Amniotic stem cell (primary cell): Measurements from ENCODE around the gene LTBP1.
"Not testable (repeated sequence)": the region's sequence is repeated elsewhere in the genome, so short reads cannot be mapped to it uniquely, and the experiment has no call there.

ENCODE experiments used
- DNase-seq: peaks from one replicate; lab custom pipeline; 2025; lab: John Stamatoyannopoulos, UW

LTBP1 gene

DNA sequence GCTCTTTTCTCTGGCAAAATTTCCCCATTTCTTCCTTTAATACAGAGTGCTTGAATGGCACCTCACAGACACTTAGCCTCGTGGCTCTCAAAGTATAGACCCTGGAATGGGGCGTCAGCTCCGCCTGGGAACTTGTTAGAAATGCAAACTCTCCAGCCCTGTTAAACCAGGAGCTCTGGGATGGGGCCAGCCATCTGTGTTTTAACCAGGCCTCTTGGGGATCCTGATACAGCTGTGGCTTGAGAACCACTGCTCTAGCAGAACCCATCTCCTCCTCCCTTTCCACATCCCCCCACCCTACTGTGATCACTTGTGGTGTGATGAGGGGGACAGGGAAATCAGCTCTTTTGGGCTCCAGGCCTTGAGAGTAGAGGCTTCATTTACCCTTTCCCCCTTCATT is 15.9 kb downstream of the LTBP1 start:
- DNase-seq: no peak

DNA sequence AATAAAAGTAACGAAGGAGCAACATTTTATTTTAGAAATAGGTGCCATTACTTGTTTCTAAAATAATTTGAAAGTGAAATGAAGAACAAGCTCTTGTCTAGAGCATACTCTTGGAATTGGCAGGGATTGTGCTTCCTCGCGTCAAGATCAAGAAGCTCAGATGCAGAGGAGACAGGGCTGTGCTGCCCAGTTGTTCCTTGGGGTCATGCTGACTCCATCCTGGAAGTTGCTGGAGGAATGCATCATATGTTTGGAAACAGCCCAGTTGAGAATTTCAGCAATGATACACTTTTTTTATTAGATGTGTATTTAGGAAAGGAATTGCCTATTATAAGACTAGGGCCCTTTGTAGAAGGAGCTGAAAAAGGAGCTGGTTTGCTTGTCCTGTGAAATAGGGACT is 17.2 kb downstream of the LTBP1 start:
- DNase-seq: no peak

DNA sequence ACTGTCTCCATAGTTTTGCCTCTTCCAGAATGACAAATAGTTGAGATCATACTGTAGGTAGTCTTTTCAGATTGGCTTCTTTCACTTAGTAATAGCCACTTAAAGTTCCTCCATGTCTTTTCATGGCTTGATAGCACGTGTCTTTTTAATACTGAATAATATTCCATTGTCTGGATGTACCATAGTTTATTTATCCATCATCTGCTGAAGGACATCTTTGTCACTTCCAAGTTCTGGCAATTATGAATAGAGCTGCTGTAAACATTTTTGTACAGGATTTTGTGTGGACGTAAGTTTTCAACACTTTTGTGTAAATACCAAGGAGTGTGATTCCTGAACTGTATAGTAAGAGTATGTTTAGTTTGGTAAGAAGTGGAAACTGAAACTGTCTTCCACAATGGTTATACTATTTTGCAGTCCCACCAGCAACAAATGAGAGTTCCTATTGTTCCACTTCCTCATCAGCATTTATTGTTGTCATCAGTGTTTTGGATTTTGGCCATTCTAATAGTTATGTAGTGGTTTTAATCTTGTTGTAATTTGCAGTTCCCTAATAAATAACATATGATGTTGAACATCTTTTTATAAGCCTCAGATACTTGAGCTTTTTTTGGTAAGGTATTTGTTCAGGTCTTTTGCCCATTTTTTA is 18.9 kb downstream of the LTBP1 start:
- no peak for DNase-seq

DNA sequence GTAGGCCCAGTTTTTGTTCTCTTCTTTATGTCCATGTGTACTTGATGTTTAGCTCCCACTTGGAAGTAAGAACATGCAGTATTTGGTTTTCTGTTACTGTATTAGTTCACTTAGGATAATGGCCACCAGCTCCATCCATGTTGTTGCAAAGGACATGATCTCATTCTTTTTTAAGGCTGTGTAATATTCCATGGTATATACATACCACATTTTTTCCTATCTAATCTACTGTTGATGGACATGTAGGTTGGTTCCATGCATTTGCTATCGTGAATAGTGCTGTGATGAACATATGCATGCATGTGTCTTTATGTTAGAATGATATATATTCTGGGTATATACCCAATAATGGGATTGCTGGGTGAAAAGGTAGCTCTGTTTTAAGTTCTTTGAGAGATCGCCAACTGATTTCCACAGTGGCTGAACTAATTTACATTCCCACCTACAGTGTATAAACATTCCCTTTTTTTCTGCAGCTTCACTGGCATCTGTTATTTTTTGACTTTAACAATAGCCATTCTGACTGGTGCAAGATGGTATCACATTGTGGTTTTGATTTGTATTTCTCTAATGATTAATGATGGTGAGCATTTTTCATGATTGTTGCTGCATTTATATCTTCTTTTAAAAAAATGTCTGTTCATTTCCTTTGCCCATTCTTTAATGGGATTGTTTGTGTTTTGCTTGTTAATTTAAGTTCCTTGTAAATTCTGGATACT is 22.9 kb downstream of the LTBP1 start:
- DNase-seq: no peak

GRCh38 chr2:32973772-32974171 is 27.0 kb downstream of the LTBP1 start:
- DNase-seq: not testable (repeated sequence)

DNA sequence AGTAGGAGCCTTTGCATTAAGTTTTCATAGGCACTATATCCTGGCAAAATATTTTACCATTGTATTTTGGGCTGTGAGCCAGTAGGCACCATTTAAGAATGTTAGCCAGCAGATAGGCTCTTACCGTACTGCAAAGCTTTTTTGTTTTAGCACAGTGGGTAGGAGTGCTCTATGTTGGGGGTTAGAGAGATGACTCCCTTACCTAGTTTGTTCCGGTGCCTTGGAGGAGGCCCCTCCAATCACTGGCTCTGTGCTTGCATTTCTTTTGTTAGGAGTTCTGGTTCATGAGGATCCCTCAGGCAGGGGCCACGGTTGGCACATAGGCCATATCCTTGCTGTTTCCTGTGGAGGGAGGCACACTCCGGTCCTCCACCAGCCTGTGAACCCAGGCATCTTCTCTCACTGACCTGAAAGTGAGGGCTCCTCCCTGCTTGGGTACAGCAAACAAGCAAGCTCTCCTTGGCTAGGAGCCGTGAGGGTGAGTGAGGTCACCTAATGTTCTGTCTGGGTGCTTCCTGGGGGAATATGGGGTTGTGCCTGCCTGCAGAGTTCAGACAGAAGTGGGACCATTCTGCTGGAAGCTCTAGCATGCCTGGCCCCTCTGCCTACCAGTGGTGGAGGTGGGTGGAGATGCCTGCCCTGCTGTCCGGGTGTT is 29.8 kb downstream of the LTBP1 start:
- DNase-seq: no peak

- no peak for DNase-seq
Measured at GRCh38 chr2:32977228-32977758, 30.5 kb downstream of the LTBP1 start.

DNA sequence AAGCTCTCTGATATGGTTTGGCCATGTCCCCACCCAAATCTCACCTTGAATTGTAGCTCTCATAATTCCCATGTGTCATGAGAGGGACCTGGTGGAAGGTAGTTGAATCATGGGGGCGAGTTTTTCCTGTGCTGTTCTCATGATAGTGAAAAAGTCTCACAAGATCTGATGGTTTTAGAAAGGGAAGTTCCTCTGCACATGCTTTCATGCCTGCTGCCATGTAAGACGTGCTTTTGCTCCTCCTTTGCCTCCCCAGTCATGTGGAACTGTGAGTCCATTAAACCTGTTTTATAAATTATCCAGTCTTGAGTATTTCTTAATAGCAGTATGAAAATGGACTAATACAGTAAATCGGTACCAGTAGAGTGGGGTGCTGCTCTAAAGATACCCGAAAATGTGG is 34.9 kb downstream of the LTBP1 start:
- DNase-seq: no peak

- not testable (repeated sequence) for DNase-seq
Measured at GRCh38 chr2:32983193-32983924, 36.6 kb downstream of the LTBP1 start.

DNA sequence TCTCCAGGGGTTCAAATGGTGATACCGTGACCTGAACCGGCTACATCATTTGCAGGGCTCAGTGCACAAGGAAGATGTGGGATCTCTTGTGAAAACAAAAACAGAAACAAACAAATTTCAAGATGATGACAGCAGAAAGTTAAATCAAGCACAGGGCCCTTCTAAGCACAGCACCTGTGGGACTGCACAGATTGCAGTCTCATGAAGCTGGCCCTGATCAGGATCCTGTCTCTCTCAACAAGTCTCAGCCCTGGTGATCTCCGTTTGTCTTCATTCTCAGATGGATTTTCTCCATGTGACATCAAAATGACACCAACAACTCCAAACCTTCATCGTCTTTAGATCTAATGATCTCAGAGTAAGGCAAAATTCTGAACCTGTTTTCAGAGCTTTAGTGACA is 39.7 kb downstream of the LTBP1 start:
- no peak for DNase-seq

DNA sequence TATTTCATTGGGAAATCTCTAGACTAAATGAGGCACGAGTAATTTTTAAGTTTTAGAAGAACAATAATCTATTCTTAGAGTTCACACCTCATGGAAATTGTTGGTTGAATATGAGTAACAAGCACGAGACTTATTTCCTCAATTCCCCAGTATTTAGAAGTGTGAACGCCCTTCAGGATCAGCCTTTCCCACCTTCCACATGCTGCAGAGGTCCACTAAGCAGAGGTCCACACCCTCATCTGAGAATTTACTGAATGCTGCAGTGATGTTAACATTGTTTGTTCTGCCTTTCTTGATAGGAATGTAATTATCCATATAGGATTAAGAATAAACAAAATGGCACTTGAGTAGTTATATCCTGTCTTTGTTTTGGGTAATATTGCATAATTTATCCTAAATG is 41.8 kb downstream of the LTBP1 start:
- DNase-seq: no peak

DNA sequence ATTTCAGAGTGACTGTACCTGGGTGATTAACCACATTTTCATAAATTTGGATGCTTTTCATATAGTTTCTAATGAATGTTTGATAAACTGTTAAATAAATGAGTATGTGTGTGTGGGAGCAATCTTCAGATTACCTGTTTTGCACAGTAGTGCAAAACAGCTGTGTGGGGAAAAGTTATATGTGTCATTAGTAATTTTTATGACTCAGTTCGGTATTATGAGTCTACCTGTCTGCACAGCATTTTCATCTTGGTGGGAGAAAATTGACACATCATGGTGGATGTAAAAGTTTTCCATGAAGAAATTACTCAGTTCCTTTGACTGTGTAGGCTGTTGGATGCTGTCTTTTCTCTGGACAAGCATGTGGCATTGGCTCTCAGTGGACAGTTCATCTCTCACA is 43.8 kb downstream of the LTBP1 start:
- DNase-seq: no peak

- no peak for DNase-seq
Measured at GRCh38 chr2:32991091-32991845, 44.5 kb downstream of the LTBP1 start.

- no peak for DNase-seq
Measured at GRCh38 chr2:32993005-32993539, 46.3 kb downstream of the LTBP1 start.

DNA sequence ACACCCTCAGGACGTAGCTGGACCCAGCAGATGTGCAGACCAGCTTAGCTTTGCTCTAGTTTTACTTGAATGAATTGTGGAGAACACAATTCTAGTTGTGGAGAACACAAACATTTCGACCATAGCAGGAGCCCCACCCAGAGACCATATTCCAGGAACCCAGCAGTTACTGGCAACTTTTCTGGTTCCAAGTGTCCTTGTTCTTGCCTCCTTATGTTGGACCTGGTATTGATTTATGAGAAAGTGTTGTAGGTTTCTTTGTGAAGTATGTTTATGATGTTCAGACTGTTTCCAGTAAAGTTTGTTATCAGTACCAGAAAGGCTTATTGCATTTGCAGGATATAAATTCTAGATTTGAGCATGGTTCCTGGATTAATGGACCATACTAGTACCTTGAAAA is 51.0 kb downstream of the LTBP1 start:
- no peak for DNase-seq

DNA sequence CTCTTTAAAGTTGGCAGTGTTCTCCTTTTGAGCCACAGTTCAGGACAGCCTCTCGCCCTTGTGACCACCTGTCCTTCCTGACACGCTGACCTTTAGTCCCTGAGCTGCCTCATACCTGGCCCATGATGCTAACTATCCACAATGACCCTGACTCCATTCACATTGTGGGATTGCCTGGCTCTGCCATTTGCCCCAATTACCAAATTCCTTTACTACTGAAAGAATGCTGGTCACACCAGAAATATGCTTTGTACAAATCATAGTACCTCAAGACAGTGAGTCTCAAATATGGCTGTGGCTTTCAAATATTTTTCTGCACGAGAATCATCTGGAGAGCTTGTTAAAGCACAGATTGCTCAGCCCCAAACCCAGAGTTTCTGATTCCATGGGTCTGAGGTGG is 54.2 kb downstream of the LTBP1 start:
- no peak for DNase-seq

- no peak for DNase-seq
Measured at GRCh38 chr2:33001823-33002222, 55.1 kb downstream of the LTBP1 start.

GRCh38 chr2:33002863-33003262 is 56.1 kb downstream of the LTBP1 start:
- DNase-seq: no peak

GRCh38 chr2:33005057-33005456 is 58.3 kb downstream of the LTBP1 start:
- no peak for DNase-seq

- no peak for DNase-seq
Measured at GRCh38 chr2:33008716-33009115, 62.0 kb downstream of the LTBP1 start.

GRCh38 chr2:33009249-33009648 is 62.5 kb downstream of the LTBP1 start:
- DNase-seq: no peak
